Colonic mucosa (tissue), 4 donors: Measurements from ENCODE around the gene PRRT2. TPM values are rescaled to one million over a fixed set of nuclear protein-coding genes. Genes with fewer than 3 reads are reported as not detected.

Experiments
- DNase-seq: peaks from one replicate; pipeline ENCODE4 v3.0.0-alpha.2; 2020
- H3K27ac ChIP-seq: fragments of 200-600 bp; one replicate; pipeline ENCODE4 v1.8.0; 2021
- H3K27me3 ChIP-seq: fragments of 200-600 bp; one replicate; pipeline ENCODE4 v1.8.0; 2021
- H3K36me3 ChIP-seq: fragments of 200-600 bp; one replicate; pipeline ENCODE4 v1.8.0; 2021
- H3K4me1 ChIP-seq: fragments of 200-600 bp; one replicate; pipeline ENCODE4 v1.8.0; 2021; ENCODE audit warnings: mild to moderate bottlenecking
- H3K4me3 ChIP-seq: fragments of 200-600 bp; one replicate; pipeline ENCODE4 v1.8.0; 2021
- H3K9ac ChIP-seq, 2 donors: one replicate each; pipeline ENCODE4 v1.7.0; 2013; ENCODE audit warnings: control low read depth in 2 of 2, low read depth in 2 of 2, low read length in 2 of 2
- H3K9me3 ChIP-seq: fragments of 200-600 bp; one replicate; pipeline ENCODE4 v1.8.0; 2021
- CTCF ChIP-seq: fragments of 200-600 bp; IDR thresholded peaks from one replicate; pipeline ENCODE4 v1.8.0; 2022; ENCODE audit warnings: antibody characterized with exemption, mild to moderate bottlenecking
- intact Hi-C: fragments of 100-400 bp; cut with DNase I; formaldehyde crosslinking; loops from one replicate; pipeline ENCODE4 v1.14.1; 2022
- total RNA-seq, 2 donors: library from RNA; stranded (reverse); fragmentation: NEBNext Ultra II Directional in 1 of 2; extraction: Animal tissue kit (Norgen Biotek cat#: 25700) in 1 of 2; gene quantifications; one replicate each; pipeline ENCODE4 v1.2.1, GENCODE V29; 2021
- donor health status: healthy.
- donor health status: DM: no; HTN: no; CAD: no.
- donor health status: DM: no; HTN: no; CAD: no.

The PRRT2 gene
- total RNA-seq, 2 donors from 2014 or later, result 1.4 to 1.7 TPM

- H3K27me3 ChIP-seq, result no peaks in the 10 kb centered on the region
- peak overlapping the region; percentile 48 for H3K4me3 ChIP-seq
- H3K27ac ChIP-seq, result peak overlapping the region; percentile 80
- H3K9ac ChIP-seq, result peak overlapping the region in 1 of 2 donors; percentile 87
- intact Hi-C loops, result no loop called here
- TF ChIP-seq CTCF, result no peak
- no peaks in the 10 kb centered on the region for H3K9me3 ChIP-seq
- peaks cover 30% of the 10 kb centered on the region for H3K4me1 ChIP-seq
- no peaks in the 10 kb centered on the region for H3K36me3 ChIP-seq
- no peak for DNase-seq
These were observed 2.8 kb upstream of the PRRT2 start for GRCh38 chr16:29809031-29809747.

GRCh38 chr16:29809850-29810698 lies 1.9 kb upstream of the PRRT2 start:
- no peak for TF ChIP-seq CTCF
- Histone ChIP-seq H3K4me1 (peaks cover 31% of the 10 kb centered on the region), H3K27me3 (no peaks in the 10 kb centered on the region), H3K36me3 (no peaks in the 10 kb centered on the region), H3K27ac (peak overlapping the region; percentile 88), H3K4me3 (no peak overlapping the region), H3K9me3 (no peaks in the 10 kb centered on the region), H3K9ac (no peak overlapping the region)
- DNase-seq, result no peak
- intact Hi-C loops, result loop anchor here (5.0 kb wide), 1 partner anchor 42 kb away; no protein-coding TSS in a partner anchor

DNA sequence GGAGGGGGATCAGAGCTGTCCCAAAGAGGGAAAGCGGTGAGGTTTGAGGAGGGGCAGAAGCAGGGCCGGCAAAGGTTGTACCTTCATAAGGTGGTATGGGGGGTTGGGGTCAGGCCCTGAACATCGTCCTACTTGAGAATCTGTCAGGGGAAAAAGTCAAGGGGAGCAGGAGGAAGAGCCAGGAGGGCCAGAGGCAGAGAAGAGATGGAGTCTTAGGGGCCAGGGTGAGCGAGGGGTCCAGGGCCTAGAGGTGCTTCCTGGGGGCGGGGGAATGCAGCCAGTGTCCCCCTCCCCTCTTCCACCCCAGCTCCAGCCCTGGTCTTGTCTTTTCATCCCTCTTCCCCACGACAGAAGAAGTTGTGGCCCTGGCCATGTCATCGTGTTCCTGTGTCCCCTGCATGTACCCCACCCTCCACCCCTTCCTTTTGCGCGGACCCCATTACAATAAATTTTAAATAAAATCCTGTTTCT lies 1.3 kb upstream of the PRRT2 start:
- H3K4me1 ChIP-seq, result peaks cover 35% of the 10 kb centered on the region
- H3K27ac ChIP-seq, result peak overlapping the region; percentile 88
- DNase-seq, result no peak
- no peak for TF ChIP-seq CTCF
- intact Hi-C loops, result loop anchor here (5.0 kb wide), 1 partner anchor 42 kb away; no protein-coding TSS in a partner anchor
- H3K9ac ChIP-seq, result peak overlapping the region in 1 of 2 donors; percentile 66
- H3K4me3 ChIP-seq, result no peak overlapping the region
- H3K9me3 ChIP-seq, result no peaks in the 10 kb centered on the region
- no peaks in the 10 kb centered on the region for H3K27me3 ChIP-seq
- no peaks in the 10 kb centered on the region for H3K36me3 ChIP-seq

DNA sequence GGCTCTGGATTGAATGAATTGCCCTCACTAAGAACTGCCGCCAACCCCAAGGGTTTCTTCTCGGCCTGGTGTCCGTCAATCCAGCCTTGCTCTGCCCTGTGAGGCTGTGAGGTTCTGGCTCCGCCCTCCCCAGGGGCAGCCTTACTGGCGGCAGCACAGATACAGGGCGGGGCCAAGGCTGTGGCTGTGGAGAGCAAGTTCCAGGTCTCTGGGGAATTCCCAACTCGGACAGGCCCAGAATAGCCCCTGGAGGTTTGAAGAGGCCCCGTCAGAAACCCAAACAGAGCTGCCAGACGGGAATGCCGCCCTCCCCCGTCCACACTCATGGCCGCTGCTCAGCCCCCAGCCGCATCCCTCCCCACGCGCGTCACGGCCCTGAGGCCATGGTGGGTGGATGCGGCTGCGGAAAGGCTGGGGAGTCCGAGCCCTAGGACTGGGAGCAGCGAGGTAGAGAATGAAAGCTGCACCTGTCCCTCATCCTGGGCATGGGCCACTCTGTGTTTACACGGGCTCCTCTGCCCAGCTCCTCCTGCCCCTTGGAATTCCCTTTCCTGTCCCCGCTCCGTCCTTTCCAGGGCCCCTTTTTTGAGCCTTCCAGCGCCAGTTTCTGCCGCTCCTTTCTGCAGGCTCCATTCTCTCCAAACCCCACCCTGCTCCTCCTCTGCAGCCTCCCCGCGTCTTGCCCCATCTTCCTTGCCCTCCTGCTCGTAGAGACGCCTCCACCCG lies 660 bp upstream of the PRRT2 start:
- intact Hi-C loops, result loop anchor here (5.0 kb wide), 1 partner anchor 41 kb away; no protein-coding TSS in a partner anchor
- no peak for TF ChIP-seq CTCF
- Histone ChIP-seq H3K9me3 (no peaks in the 10 kb centered on the region), H3K27ac (peak overlapping the region; percentile 88), H3K9ac (peak overlapping the region; percentile 66 to 68), H3K36me3 (no peaks in the 10 kb centered on the region), H3K4me3 (peak overlapping the region; percentile 49), H3K27me3 (no peaks in the 10 kb centered on the region), H3K4me1 (peaks cover 35% of the 10 kb centered on the region)
- DNase-seq, result peak; percentile 97
